Midbrain (tissue), 1 donor: ENCODE results near the gene RASGEF1C.
A peak's percentile ranks its signal among the peaks of the same experiment; 100 is the strongest.

Source experiments
- DNase-seq: peaks from one replicate; lab custom pipeline; 2025; lab: John Stamatoyannopoulos, UW

RASGEF1C gene

GRCh38 chr5:180209137-180209581 lies at the start of gene RASGEF1C:
Gene RASGEF1C, minus strand, starts transcription at chr5:180209211. Its CDS starts 71,159 bp downstream, at chr5:180138052.
- peak; percentile 68 for DNase-seq

GRCh38 chr5:180253036-180253824 lies 44.2 kb upstream of the RASGEF1C start:
- DNase-seq = no peak

GRCh38 chr5:180251887-180252286 lies 42.9 kb upstream of the RASGEF1C start:
- no peak for DNase-seq

GRCh38 chr5:180251141-180251540 lies 42.1 kb upstream of the RASGEF1C start:
- no peak for DNase-seq

- DNase-seq = no peak
Measured at GRCh38 chr5:180250329-180250728, 41.3 kb upstream of the RASGEF1C start.

GRCh38 chr5:180241600-180241999 lies 32.6 kb upstream of the RASGEF1C start:
- no peak for DNase-seq

- DNase-seq = no peak
Measured at GRCh38 chr5:180238631-180239030, 29.6 kb upstream of the RASGEF1C start.

- no peak for DNase-seq
Measured at GRCh38 chr5:180235846-180236245, 26.8 kb upstream of the RASGEF1C start.

GRCh38 chr5:180235077-180235476 lies 26.1 kb upstream of the RASGEF1C start:
- no peak for DNase-seq

GRCh38 chr5:180234271-180234670 lies 25.3 kb upstream of the RASGEF1C start:
- no peak for DNase-seq

- DNase-seq = no peak
Measured at GRCh38 chr5:180233729-180234128, 24.7 kb upstream of the RASGEF1C start.

- no peak for DNase-seq
Measured at GRCh38 chr5:180230017-180230416, 21.0 kb upstream of the RASGEF1C start.

- no peak for DNase-seq
Measured at GRCh38 chr5:180222056-180222455, 13.0 kb upstream of the RASGEF1C start.

- DNase-seq = no peak
Measured at GRCh38 chr5:180217797-180218196, 8.8 kb upstream of the RASGEF1C start.

GRCh38 chr5:180216646-180217171 lies 7.7 kb upstream of the RASGEF1C start:
- no peak for DNase-seq

- DNase-seq = no peak
Measured at GRCh38 chr5:180215783-180216630, 7.0 kb upstream of the RASGEF1C start.

- no peak for DNase-seq
Measured at GRCh38 chr5:180214870-180215770, 6.1 kb upstream of the RASGEF1C start.

- DNase-seq = no peak
Measured at GRCh38 chr5:180213657-180214207, 4.7 kb upstream of the RASGEF1C start.

- DNase-seq = no peak
Measured at GRCh38 chr5:180213256-180213600, 4.2 kb upstream of the RASGEF1C start.

- peak; percentile 16 for DNase-seq
Measured at GRCh38 chr5:180212363-180213255, 3.6 kb upstream of the RASGEF1C start.

GRCh38 chr5:180211761-180212035 lies 2.7 kb upstream of the RASGEF1C start:
- DNase-seq = no peak
